Esophagus muscularis mucosa (tissue), 4 donors: ENCODE data around the gene PRR5.

Source experiments
- CTCF ChIP-seq, 3 experiments: fragments of 200-600 bp in 2 of 3; fragments of 450-650 bp in 1 of 3; sonication (generic) in 2 of 3; IDR thresholded peaks; one replicate each; pipeline ENCODE4 v1.5.1; 2017 to 2019; ENCODE audit warnings: antibody characterized with exemption in 3 of 3, mild to moderate bottlenecking in 2 of 3, moderate library complexity in 1 of 3
- EP300 ChIP-seq: sonication (generic); formaldehyde crosslinking; IDR thresholded peaks from one replicate; pipeline ENCODE4 v1.6.1; 2017; ENCODE audit warnings: antibody characterized with exemption
- POLR2AphosphoS5 ChIP-seq, 2 donors: sonication (generic); formaldehyde crosslinking; IDR thresholded peaks; one replicate each; pipeline ENCODE4 v1.6.1; 2017; ENCODE audit warnings: antibody characterized with exemption in 2 of 2

GRCh38 chr22:44719586-44720368, 17.8 kb downstream of the PRR5 start:
- TF ChIP-seq POLR2AphosphoS5 (IDR thresholded peaks at IDR 0.05) (no peak), CTCF (IDR thresholded peaks at IDR 0.05) (no peak), EP300 (no peak)
